HTERT RPE-1 (cell line): ENCODE data around the gene MSL3B.

Experiments used
- in situ Hi-C: fragments of 300-500 bp; cut with MboI; formaldehyde crosslinking; loops from 4 replicates; pipeline ENCODE4 v1.14.3; 2020; ENCODE audit warnings: low sequenced_read_pairs

The MSL3B gene

DNA sequence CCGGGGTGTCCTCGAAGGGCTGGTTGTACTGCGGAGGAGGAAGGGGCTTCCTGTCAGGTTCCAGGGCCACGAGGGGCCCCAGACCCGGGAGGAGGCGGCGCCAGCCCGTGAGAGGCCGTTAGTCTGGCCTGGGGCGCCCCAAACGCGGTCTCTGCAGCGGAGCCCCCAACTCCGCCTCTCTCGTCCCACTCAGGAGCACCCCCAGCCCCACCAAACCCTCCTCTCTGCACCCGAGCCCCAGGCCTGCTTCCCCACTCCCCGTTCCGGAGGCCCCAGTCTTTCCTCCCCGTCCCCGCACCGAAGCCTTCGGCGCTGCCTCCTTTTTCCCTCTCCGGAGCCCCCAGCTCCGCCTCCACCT is 14.3 kb downstream of the MSL3B start:
- in situ Hi-C loops = no loop called here

- in situ Hi-C loops = no loop called here
Measured at GRCh38 chr2:233853353-233853752, 14.8 kb downstream of the MSL3B start.

- in situ Hi-C loops = no loop called here
Measured at GRCh38 chr2:233852056-233852455, 16.1 kb downstream of the MSL3B start.

GRCh38 chr2:233851169-233851568 is 17.0 kb downstream of the MSL3B start:
- in situ Hi-C loops = no loop called here

GRCh38 chr2:233850745-233851144 is 17.4 kb downstream of the MSL3B start:
- in situ Hi-C loops = no loop called here

- in situ Hi-C loops = no loop called here
Measured at GRCh38 chr2:233849607-233850271, 18.4 kb downstream of the MSL3B start.

GRCh38 chr2:233848276-233848675 is 19.9 kb downstream of the MSL3B start:
- in situ Hi-C loops = no loop called here

DNA sequence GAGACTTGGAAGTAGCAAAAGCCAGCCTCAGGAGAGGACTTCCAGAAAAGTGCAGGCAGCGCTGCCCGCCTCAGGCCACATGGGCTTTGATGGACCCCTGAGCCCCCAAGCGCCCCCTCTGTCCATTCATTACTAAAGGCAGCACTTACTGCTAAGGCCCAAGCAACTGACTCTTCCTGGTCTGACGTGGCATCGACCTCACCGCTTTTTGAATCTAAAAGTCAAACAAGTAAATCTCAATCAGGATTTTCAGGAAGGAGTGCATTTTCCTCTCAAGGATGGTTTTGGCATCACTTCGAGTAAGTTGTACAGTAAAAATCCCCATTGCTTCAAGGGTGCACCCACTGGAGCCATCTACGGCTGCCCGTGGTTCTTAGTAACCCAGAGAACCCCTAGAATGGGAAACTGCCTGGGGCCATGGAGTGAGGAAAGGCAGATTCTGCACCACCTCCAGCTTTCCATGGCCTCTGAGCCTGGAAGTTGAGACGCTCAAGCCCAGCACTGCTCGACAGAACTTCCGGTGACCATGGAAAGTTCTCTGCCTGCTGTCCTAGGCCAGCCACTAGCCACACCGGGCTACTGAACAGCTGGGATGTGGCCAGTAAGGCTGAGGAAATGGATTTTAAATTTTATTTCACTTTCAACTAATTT is 20.8 kb downstream of the MSL3B start:
- in situ Hi-C loops = no loop called here

DNA sequence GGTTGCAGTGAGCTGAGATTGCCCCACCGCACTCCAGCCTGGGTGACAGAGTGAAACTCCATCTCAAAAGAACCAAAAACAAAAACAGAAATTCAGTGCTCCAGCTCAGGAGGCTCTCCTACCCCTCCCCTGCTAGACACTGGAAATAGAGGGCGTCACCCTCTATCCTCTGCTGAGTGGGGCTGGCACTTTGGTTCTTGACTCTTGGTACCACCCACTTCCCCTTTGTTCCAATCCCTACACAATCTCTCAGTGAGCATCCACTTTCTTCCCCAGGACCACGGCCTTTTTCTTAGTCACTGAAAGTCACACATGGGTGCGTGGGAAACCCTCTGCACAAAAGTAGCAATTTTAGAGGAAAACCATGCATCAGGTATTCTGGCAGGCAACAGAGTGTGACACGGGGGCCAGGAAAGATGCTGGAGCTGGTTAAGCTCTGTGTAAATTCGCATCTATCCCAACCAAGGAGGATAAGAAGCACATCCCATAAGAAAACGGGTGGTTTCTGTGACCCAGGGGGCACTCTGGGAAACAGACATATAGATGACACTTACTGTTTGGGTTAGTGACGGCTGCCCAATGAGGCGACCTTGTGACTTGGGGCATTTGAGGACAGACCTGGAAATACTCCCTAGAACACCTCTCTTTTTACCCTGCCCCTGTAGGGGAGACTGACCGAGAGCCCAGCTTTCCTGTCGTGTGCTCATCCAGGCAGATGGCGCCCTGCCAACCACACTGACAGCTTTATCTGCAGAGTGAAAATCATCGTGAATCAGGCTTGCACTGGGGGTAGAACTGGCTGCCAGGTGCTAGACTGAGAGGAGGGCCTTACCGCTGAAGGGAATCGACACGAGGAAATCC is 21.6 kb downstream of the MSL3B start:
- in situ Hi-C loops = no loop called here

GRCh38 chr2:233845301-233846060 is 22.7 kb downstream of the MSL3B start:
- in situ Hi-C loops = no loop called here

DNA sequence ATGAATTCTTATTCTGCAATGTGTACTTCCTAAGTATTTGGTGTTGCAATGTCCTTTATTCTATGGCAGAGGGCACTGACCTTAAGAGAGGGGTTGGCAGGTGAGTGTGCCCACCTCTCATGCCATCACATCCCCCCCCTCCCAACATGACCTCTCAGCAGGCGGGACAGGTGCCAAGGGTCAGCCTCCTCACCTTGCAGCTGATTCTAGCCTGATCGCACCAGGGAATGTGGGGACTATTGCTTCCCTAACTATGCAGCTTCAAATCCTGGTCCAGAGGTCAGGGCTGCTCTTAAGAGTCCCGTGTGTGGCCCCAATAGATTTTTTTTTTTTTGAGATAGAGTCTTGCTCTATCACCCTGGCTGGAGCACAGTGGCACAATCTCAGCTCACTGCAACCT is 23.4 kb downstream of the MSL3B start:
- in situ Hi-C loops = no loop called here

DNA sequence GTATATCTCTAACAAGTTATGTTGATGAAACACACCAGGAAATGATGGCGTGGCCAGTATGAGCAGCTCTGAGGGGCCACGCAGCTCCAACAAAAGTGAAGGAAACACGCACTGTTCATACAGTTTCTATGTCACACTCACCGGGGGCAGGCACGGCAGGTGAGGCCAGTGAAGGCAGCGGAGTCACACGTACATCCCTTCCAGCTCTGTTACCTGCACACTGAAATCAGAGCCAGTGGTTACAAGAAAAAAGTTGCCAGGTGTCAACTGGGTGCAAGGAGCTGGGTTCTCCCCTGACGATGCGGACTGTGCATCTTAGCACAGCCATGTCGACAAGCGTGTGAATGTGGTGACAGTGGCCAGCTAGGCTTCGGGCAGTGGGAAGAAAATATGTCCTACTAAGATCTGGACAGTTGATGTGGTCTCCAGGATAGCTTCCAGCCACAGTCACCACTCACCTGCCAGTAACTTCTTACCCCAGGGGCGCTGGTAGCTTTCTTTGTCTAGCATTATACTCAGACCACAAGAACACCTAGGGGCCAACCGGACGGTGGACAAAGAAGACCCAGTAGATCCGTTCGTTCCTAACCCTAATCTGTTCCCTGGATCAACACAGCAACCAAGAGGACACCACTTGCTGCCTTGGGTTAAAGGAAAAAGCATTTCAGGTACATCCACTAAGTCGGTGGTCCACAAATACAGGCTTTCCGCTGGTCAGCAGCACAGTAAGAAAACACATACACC is 23.9 kb downstream of the MSL3B start:
- in situ Hi-C loops = no loop called here

DNA sequence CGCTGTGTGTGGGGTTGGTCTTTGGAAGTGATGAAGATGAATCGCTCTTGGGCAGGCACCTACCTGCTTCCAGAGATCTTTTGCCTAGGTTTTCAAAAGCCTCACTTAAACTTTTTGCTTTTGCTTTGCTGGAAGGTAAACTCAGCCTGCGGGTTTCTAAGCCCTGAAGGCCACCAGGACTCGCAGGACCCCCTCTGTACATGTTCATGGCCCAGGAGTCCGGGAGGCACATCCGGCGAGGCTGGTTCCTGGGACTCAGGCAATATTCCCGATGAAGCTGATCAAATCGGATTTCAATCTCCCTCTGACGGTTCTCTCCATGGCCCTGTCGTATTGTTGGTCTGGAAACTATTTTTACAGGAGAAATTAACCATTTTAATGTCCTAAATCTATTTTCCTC is 27.0 kb downstream of the MSL3B start:
- in situ Hi-C loops = no loop called here

DNA sequence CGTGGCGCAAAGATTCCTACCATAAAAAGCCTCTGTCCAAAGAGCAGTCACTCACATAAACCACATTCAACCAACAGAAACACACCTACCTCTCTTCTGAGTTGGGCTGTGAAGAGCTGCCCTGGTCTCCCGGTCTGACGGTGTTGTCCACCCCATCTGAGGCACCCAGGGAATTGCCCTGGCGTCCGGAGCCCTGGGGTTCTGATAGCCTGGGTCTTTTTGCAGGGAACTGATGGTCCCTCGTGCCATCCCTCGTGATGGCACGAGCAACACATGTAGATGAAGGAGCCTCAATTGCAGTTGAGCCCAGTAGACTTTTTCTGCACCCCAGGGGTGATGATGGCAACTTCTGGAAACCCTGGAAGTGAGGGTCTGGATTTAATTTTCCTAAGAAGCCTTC is 27.7 kb downstream of the MSL3B start:
- in situ Hi-C loops = no loop called here

DNA sequence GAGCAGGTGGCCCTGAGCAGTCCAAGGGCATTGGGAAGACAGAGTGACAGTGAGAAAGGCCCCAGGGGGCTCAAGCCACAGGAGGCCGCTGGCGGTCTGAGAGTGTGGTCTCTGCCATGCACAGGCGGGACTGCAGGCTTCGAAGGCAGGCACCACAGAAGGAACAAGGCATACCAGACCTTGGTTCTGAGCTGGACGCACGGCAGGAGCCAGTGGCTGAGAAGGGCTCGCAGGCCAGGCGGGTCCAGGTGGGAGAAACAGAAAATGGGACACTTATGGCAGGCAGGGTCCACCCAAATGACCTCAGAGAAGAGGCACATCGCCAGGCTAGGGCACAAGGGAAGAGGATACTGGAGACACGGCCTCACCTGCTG is 28.8 kb downstream of the MSL3B start:
- in situ Hi-C loops = no loop called here

GRCh38 chr2:233838726-233839446 is 29.3 kb downstream of the MSL3B start:
- in situ Hi-C loops = no loop called here

GRCh38 chr2:233838251-233838650 is 29.9 kb downstream of the MSL3B start:
- in situ Hi-C loops = no loop called here

GRCh38 chr2:233837694-233838229 is 30.4 kb downstream of the MSL3B start:
- in situ Hi-C loops = no loop called here

DNA sequence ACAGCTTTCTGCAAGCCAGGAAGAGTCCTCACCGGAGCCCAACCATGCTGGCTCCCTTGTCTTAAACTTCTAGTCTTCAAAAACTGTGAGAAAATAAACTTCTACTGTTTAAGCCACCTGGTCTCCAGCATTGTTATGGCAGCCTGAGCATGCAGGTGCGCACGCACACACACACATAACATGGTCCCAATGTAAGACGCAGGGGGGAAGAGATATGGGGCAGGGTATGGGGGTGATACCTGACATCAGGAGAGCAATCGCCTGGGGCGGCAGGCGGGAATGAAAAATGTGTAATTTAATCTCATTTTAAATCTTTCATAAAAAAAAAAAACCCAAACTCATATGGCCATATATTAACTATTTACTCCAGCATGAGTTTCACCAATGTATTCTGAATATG is 31.8 kb downstream of the MSL3B start:
- in situ Hi-C loops = no loop called here
